ENCODE results near the gene MYRF.

Gene MYRF

GRCh38 chr11:61742391-61742790 lies 10.0 kb upstream of the MYRF start:
- DNase-seq: no peak

- no peak for DNase-seq
These were observed 8.8 kb upstream of the MYRF start for GRCh38 chr11:61743486-61744095.

GRCh38 chr11:61744181-61744580 lies 8.3 kb upstream of the MYRF start:
- DNase-seq: no peak

GRCh38 chr11:61744609-61745156 lies 7.8 kb upstream of the MYRF start:
- DNase-seq: no peak

GRCh38 chr11:61745781-61746441 lies 6.5 kb upstream of the MYRF start:
- no peak for DNase-seq

GRCh38 chr11:61746442-61747191 lies 5.8 kb upstream of the MYRF start:
- DNase-seq: no peak

- no peak for DNase-seq
These were observed 5.1 kb upstream of the MYRF start for GRCh38 chr11:61747192-61747966.

GRCh38 chr11:61747967-61748285 lies 4.5 kb upstream of the MYRF start:
- no peak for DNase-seq

- no peak for DNase-seq
These were observed 2.7 kb upstream of the MYRF start for GRCh38 chr11:61749591-61750217.

GRCh38 chr11:61750631-61751273 lies 1.7 kb upstream of the MYRF start:
- no peak for DNase-seq

- DNase-seq: no peak
These were observed 1.1 kb upstream of the MYRF start for GRCh38 chr11:61751384-61751783.

- DNase-seq: no peak
These were observed 587 bp downstream of the MYRF start for GRCh38 chr11:61752925-61753521.

- no peak for DNase-seq
These were observed 1.2 kb downstream of the MYRF start for GRCh38 chr11:61753672-61754071.

- no peak for DNase-seq
These were observed 2.4 kb downstream of the MYRF start for GRCh38 chr11:61754534-61755482.

- no peak for DNase-seq
These were observed 3.7 kb downstream of the MYRF start for GRCh38 chr11:61756147-61756451.

GRCh38 chr11:61756452-61757212 lies 4.2 kb downstream of the MYRF start:
- DNase-seq: no peak

GRCh38 chr11:61757213-61757862 lies 4.9 kb downstream of the MYRF start:
- DNase-seq: no peak

GRCh38 chr11:61760946-61761345 lies 8.5 kb downstream of the MYRF start:
- DNase-seq: no peak

GRCh38 chr11:61761440-61762222 lies 9.2 kb downstream of the MYRF start:
- DNase-seq: no peak
